ENCODE measurements around the gene PRUNE2.

PRUNE2 gene

GRCh38 chr9:76734716-76735115 lies 171.2 kb downstream of the PRUNE2 start:
- no peak for DNase-seq (ENCODE audit: low spot score)

- no peak for DNase-seq (ENCODE audit: low spot score)
Observed at GRCh38 chr9:76733096-76733495, 172.8 kb downstream of the PRUNE2 start.

GRCh38 chr9:76732341-76732958 lies 173.5 kb downstream of the PRUNE2 start:
- no peak for DNase-seq (ENCODE audit: low spot score)

GRCh38 chr9:76730801-76731200 lies 175.1 kb downstream of the PRUNE2 start:
- DNase-seq (ENCODE audit: low spot score), result no peak

GRCh38 chr9:76729980-76730737 lies 175.8 kb downstream of the PRUNE2 start:
- DNase-seq (ENCODE audit: low spot score), result no peak

- no peak for DNase-seq (ENCODE audit: low spot score)
Observed at GRCh38 chr9:76729116-76729515, 176.8 kb downstream of the PRUNE2 start.

- no peak for DNase-seq (ENCODE audit: low spot score)
Observed at GRCh38 chr9:76725885-76726284, 180.0 kb downstream of the PRUNE2 start.

- no peak for DNase-seq (ENCODE audit: low spot score)
Observed at GRCh38 chr9:76725011-76725546, 180.8 kb downstream of the PRUNE2 start.

GRCh38 chr9:76720245-76720644 lies 185.7 kb downstream of the PRUNE2 start:
- no peak for DNase-seq (ENCODE audit: low spot score)

GRCh38 chr9:76718166-76718565 lies 187.7 kb downstream of the PRUNE2 start:
- no peak for DNase-seq (ENCODE audit: low spot score)

GRCh38 chr9:76717613-76718012 lies 188.3 kb downstream of the PRUNE2 start:
- DNase-seq (ENCODE audit: low spot score), result peak; percentile 67

- DNase-seq (ENCODE audit: low spot score), result no peak
Observed at GRCh38 chr9:76717176-76717575, 188.7 kb downstream of the PRUNE2 start.

GRCh38 chr9:76716085-76716672 lies 189.7 kb downstream of the PRUNE2 start:
- DNase-seq (ENCODE audit: low spot score), result peak; percentile 44

GRCh38 chr9:76713381-76713780 lies 192.5 kb downstream of the PRUNE2 start:
- DNase-seq (ENCODE audit: low spot score), result no peak

GRCh38 chr9:76709020-76709419 lies 196.9 kb downstream of the PRUNE2 start:
- DNase-seq (ENCODE audit: low spot score), result no peak

- no peak for DNase-seq (ENCODE audit: low spot score)
Observed at GRCh38 chr9:76707510-76707909, 198.4 kb downstream of the PRUNE2 start.

GRCh38 chr9:76704593-76705204 lies 201.2 kb downstream of the PRUNE2 start:
- DNase-seq (ENCODE audit: low spot score), result peak; percentile 83

GRCh38 chr9:76703270-76703669 lies 202.6 kb downstream of the PRUNE2 start:
- no peak for DNase-seq (ENCODE audit: low spot score)

GRCh38 chr9:76701441-76702039 lies 204.4 kb downstream of the PRUNE2 start:
- DNase-seq (ENCODE audit: low spot score), result peak; percentile 59

GRCh38 chr9:76700916-76701315 lies 205.0 kb downstream of the PRUNE2 start:
- peak; percentile 79 for DNase-seq (ENCODE audit: low spot score)

- DNase-seq (ENCODE audit: low spot score), result peak; percentile 41
Observed at GRCh38 chr9:76699971-76700370, 205.9 kb downstream of the PRUNE2 start.

GRCh38 chr9:76697554-76697953 lies 208.4 kb downstream of the PRUNE2 start:
- DNase-seq (ENCODE audit: low spot score), result no peak
